Measurements from ENCODE around the gene TIMM13.

The TIMM13 gene

GRCh38 chr19:2408247-2408646 lies 19.1 kb downstream of the TIMM13 start:
- TF ChIP-seq CREB1 (IDR thresholded peaks at IDR 0.05; ENCODE audit: low read depth) (no peak), RAD21 (IDR thresholded peaks at IDR 0.05; ENCODE audit: low read depth) (no peak), TEAD4 (IDR thresholded peaks at IDR 0.05) (no peak), FOXM1 (IDR thresholded peaks at IDR 0.05; ENCODE audit: borderline replicate concordance, low read depth) (no peak), EGR1 (IDR thresholded peaks at IDR 0.05) (no peak), REST (IDR thresholded peaks at IDR 0.05; ENCODE audit: low read depth) (no peak), EP300 (IDR thresholded peaks at IDR 0.05; ENCODE audit: borderline replicate concordance) (no peak), MAX (IDR thresholded peaks at IDR 0.05) (no peak), YY1 (IDR thresholded peaks at IDR 0.05; ENCODE audit: low read depth) (no peak), NFIC (IDR thresholded peaks at IDR 0.05) (no peak)

GRCh38 chr19:2399582-2399981 lies 27.8 kb downstream of the TIMM13 start:
- TF ChIP-seq ZBTB7A (IDR thresholded peaks at IDR 0.05; ENCODE audit: low read depth) (no peak), TCF12 (IDR thresholded peaks at IDR 0.05; ENCODE audit: low read depth) (no peak), CREB1 (IDR thresholded peaks at IDR 0.05; ENCODE audit: low read depth) (no peak), EGR1 (IDR thresholded peaks at IDR 0.05) (no peak), EP300 (IDR thresholded peaks at IDR 0.05; ENCODE audit: borderline replicate concordance) (no peak), RAD21 (IDR thresholded peaks at IDR 0.05; ENCODE audit: low read depth) (no peak), FOXM1 (IDR thresholded peaks at IDR 0.05; ENCODE audit: borderline replicate concordance, low read depth) (no peak), CEBPB (IDR thresholded peaks at IDR 0.05) (no peak), MAX (IDR thresholded peaks at IDR 0.05) (no peak), TEAD4 (IDR thresholded peaks at IDR 0.05) (no peak), TAF1 (IDR thresholded peaks at IDR 0.05; ENCODE audit: low read depth) (no peak), REST (IDR thresholded peaks at IDR 0.05; ENCODE audit: low read depth) (no peak), YY1 (IDR thresholded peaks at IDR 0.05; ENCODE audit: low read depth) (no peak), NFIC (IDR thresholded peaks at IDR 0.05) (no peak)
- TF ChIP-seq, protein P1, sequence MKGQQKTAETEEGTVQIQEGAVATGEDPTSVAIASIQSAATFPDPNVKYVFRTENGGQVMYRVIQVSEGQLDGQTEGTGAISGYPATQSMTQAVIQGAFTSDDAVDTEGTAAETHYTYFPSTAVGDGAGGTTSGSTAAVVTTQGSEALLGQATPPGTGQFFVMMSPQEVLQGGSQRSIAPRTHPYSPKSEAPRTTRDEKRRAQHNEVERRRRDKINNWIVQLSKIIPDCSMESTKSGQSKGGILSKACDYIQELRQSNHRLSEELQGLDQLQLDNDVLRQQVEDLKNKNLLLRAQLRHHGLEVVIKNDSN (IDR thresholded peaks at IDR 0.05) = no peak

GRCh38 chr19:2398735-2399305 lies 28.6 kb downstream of the TIMM13 start:
- TF ChIP-seq CEBPB (IDR thresholded peaks at IDR 0.05) (no peak), NFIC (IDR thresholded peaks at IDR 0.05) (no peak), TCF12 (IDR thresholded peaks at IDR 0.05; ENCODE audit: low read depth) (no peak), YY1 (IDR thresholded peaks at IDR 0.05; ENCODE audit: low read depth) (no peak), EGR1 (IDR thresholded peaks at IDR 0.05) (no peak), ZBTB7A (IDR thresholded peaks at IDR 0.05; ENCODE audit: low read depth) (no peak), TAF1 (IDR thresholded peaks at IDR 0.05; ENCODE audit: low read depth) (no peak)
- TF ChIP-seq, protein P1 (IDR thresholded peaks at IDR 0.05) = no peak

DNA sequence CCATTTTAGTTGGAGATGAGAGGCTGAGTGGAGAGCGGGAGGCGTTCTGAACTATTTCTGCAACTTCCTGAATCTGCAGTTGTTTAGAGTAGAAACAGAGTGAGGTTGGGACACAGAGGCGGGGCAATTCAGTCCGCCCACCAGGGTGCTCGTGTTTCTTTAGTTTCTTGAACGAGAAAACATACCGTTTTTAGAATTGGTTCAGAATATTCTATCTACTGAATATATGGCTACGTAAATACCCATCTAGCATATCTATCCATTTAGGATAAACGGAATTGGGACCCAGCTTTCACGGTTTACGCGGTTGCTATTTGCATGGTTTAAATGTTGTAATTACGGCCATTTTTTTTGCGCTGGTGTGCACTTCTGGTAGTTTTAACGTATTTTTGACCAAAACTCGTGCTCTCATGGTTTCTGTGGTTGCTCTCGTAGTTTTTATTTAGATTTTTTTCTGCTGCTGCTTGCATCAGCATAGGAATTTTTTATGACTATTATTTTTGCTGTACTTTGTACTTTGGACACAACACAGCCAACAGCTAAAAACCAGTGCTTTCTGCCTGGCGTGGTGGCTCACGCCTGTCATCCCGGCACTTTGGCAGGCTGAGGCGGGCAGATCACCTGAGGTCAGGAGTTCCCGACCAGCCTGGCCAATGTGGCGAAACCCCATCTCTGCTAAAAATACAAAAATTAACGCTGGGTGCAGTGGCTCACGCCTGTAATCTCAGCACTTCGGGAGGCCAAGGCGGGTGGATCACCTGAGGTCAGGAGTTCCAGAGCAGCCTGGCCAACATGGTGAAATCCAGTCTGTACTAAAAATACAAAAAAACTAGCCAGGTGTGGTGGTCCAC lies 32.7 kb downstream of the TIMM13 start:
- no peak for TF ChIP-seq EP300 (IDR thresholded peaks at IDR 0.05; ENCODE audit: borderline replicate concordance)
- no peak for TF ChIP-seq NFIC (IDR thresholded peaks at IDR 0.05)

GRCh38 chr19:2394054-2394441 lies 33.3 kb downstream of the TIMM13 start:
- no peak for TF ChIP-seq REST (IDR thresholded peaks at IDR 0.05; ENCODE audit: low read depth)
- no peak for TF ChIP-seq TAF1 (IDR thresholded peaks at IDR 0.05; ENCODE audit: low read depth)
- no peak for TF ChIP-seq YY1 (IDR thresholded peaks at IDR 0.05; ENCODE audit: low read depth)
- TF ChIP-seq NFIC (IDR thresholded peaks at IDR 0.05) = no peak
- no peak for TF ChIP-seq CREB1 (IDR thresholded peaks at IDR 0.05; ENCODE audit: low read depth)
- TF ChIP-seq CEBPB (IDR thresholded peaks at IDR 0.05) = no peak
- no peak for TF ChIP-seq TEAD4 (IDR thresholded peaks at IDR 0.05)
